Right kidney (tissue), 1 donor: Measurements from ENCODE around the gene CEP295NL.
"Not testable (repeated sequence)": the region's sequence is repeated elsewhere in the genome, so short reads cannot be mapped to it uniquely, and the experiment has no call there.

Source experiments
- DNase-seq: peaks from one replicate; pipeline ENCODE4 v3.0.0-alpha.2; 2016

The CEP295NL gene

GRCh38 chr17:78929908-78930775 lies 27.1 kb upstream of the CEP295NL start:
- DNase-seq, result no peak

GRCh38 chr17:78925662-78926555 lies 22.9 kb upstream of the CEP295NL start:
- peak; percentile 79 for DNase-seq

- no peak for DNase-seq
Measured at GRCh38 chr17:78925234-78925633, 22.2 kb upstream of the CEP295NL start, which contains the start of gene TIMP2. TIMP2 (minus strand) TSS chr17:78925387; CDS start chr17:78925088, 299 bp downstream.

GRCh38 chr17:78924481-78925151 lies 21.6 kb upstream of the CEP295NL start:
- DNase-seq, result peak; percentile 40

GRCh38 chr17:78923660-78924453 lies 20.9 kb upstream of the CEP295NL start:
- peak; percentile 62 for DNase-seq

GRCh38 chr17:78922816-78923498 lies 20.0 kb upstream of the CEP295NL start:
- no peak for DNase-seq

- DNase-seq, result no peak
Measured at GRCh38 chr17:78921437-78921971, 18.5 kb upstream of the CEP295NL start.

- DNase-seq, result no peak
Measured at GRCh38 chr17:78920528-78920927, 17.5 kb upstream of the CEP295NL start.

GRCh38 chr17:78919861-78920450 lies 17.0 kb upstream of the CEP295NL start:
- DNase-seq, result peak; percentile 51

- no peak for DNase-seq
Measured at GRCh38 chr17:78918979-78919378, 16.0 kb upstream of the CEP295NL start.

GRCh38 chr17:78917451-78918275 lies 14.7 kb upstream of the CEP295NL start:
- no peak for DNase-seq

GRCh38 chr17:78915872-78916632 lies 13.1 kb upstream of the CEP295NL start:
- DNase-seq, result no peak

GRCh38 chr17:78913115-78913514 lies 10.1 kb upstream of the CEP295NL start:
- DNase-seq, result no peak

- no peak for DNase-seq
Measured at GRCh38 chr17:78912082-78912481, 9.1 kb upstream of the CEP295NL start.

GRCh38 chr17:78911543-78911942 lies 8.5 kb upstream of the CEP295NL start:
- not testable (repeated sequence) for DNase-seq

GRCh38 chr17:78910497-78911284 lies 7.7 kb upstream of the CEP295NL start:
- no peak for DNase-seq

- DNase-seq, result no peak
Measured at GRCh38 chr17:78908426-78908825, 5.4 kb upstream of the CEP295NL start.

GRCh38 chr17:78905541-78905940 lies 2.5 kb upstream of the CEP295NL start:
- DNase-seq, result no peak
